HepG2 (cell line): ENCODE results near the gene MAN2C1. TPM values are rescaled to one million over a fixed set of nuclear protein-coding genes. Genes with fewer than 3 reads are reported as not detected.

Experiments used
- CBFB ChIP-seq: sonication (generic); formaldehyde crosslinking; IDR thresholded peaks from 2 replicates; pipeline ENCODE4 v1.4.0; 2020; ENCODE audit warnings: missing genetic modification reagents
- CREM ChIP-seq, 2 experiments: sonication (generic) in 1 of 2; formaldehyde crosslinking in 1 of 2; IDR thresholded peaks; 2 replicates each; pipeline versions ENCODE4 v1.4.0 to v1.6.1; 2016 to 2020; ENCODE audit warnings: antibody characterized with exemption in 1 of 2, mild to moderate bottlenecking in 1 of 2, missing genetic modification reagents in 1 of 2
- DNMT3B ChIP-seq: conservative IDR thresholded peaks from 2 replicates; pipeline ENCODE4 v1.6.1; 2016; ENCODE audit warnings: missing biosample characterization, control low read depth
- ETV6 ChIP-seq: sonication (generic); formaldehyde crosslinking; conservative IDR thresholded peaks from 2 replicates; pipeline ENCODE4 v1.4.0; 2020; ENCODE audit warnings: missing genetic modification reagents
- FOXO1 ChIP-seq: sonication (generic); formaldehyde crosslinking; IDR thresholded peaks from 2 replicates; pipeline ENCODE4 v1.4.0; 2020; ENCODE audit warnings: missing genetic modification reagents
- HNRNPH1 ChIP-seq: fragments of 200-400 bp; formaldehyde crosslinking; optimal IDR thresholded peaks from 2 replicates; pipeline ENCODE3; 2017; ENCODE audit warnings: mild to moderate bottlenecking, low read depth, low read length
- IRX3 ChIP-seq: sonication (generic); formaldehyde crosslinking; IDR thresholded peaks from 2 replicates; pipeline ENCODE4 v1.8.1; 2023; ENCODE audit warnings: mild to moderate bottlenecking, low read depth, missing genetic modification reagents, borderline replicate concordance
- KMT2B ChIP-seq: IDR thresholded peaks from 2 replicates; pipeline ENCODE4 v1.6.1; 2016; ENCODE audit warnings: missing genetic modification reagents, missing compliant biosample characterization
- MZF1 ChIP-seq: sonication (generic); formaldehyde crosslinking; IDR thresholded peaks from 2 replicates; pipeline ENCODE4 v1.8.1; 2023; ENCODE audit warnings: mild to moderate bottlenecking, missing genetic modification reagents, borderline replicate concordance
- NBN ChIP-seq: fragments of 450-650 bp; conservative IDR thresholded peaks from 2 replicates; pipeline ENCODE4 v1.6.1; 2017
- NFKB2 ChIP-seq: sonication (generic); formaldehyde crosslinking; IDR thresholded peaks from 2 replicates; pipeline ENCODE4 v1.4.0; 2020; ENCODE audit warnings: missing genetic modification reagents, borderline replicate concordance
- RBAK ChIP-seq: sonication (generic); formaldehyde crosslinking; IDR thresholded peaks from 2 replicates; pipeline ENCODE4 v1.5.1; 2020; ENCODE audit warnings: mild to moderate bottlenecking, missing genetic modification reagents
- TCF12 ChIP-seq, 2 experiments: fragments of 450-650 bp in 1 of 2; sonication (generic) in 1 of 2; formaldehyde crosslinking in 1 of 2; IDR thresholded peaks; 2 replicates each; pipeline versions ENCODE4 v1.6.1 to v1.8.0; 2017 to 2022; ENCODE audit warnings: antibody characterized with exemption in 1 of 2, mild to moderate bottlenecking in 1 of 2, missing genetic modification reagents in 1 of 2, moderate library complexity in 1 of 2
- TGIF2 ChIP-seq: IDR thresholded peaks from 2 replicates; pipeline ENCODE4 v1.6.1; 2016; ENCODE audit warnings: control low read depth, missing compliant biosample characterization
- ZNF430 ChIP-seq: sonication (generic); formaldehyde crosslinking; IDR thresholded peaks from 2 replicates; pipeline ENCODE4 v1.9.0; 2021; ENCODE audit warnings: mild to moderate bottlenecking, missing genetic modification reagents
- ZNF558 ChIP-seq: sonication (generic); formaldehyde crosslinking; IDR thresholded peaks from 2 replicates; pipeline ENCODE4 v1.9.0; 2022; ENCODE audit warnings: mild to moderate bottlenecking, missing genetic modification reagents, borderline replicate concordance
- ZNF562 ChIP-seq: sonication (generic); formaldehyde crosslinking; IDR thresholded peaks from 2 replicates; pipeline ENCODE4 v1.8.0; 2022; ENCODE audit warnings: missing genetic modification reagents, borderline replicate concordance
- ZNF777 ChIP-seq: sonication (generic); formaldehyde crosslinking; IDR thresholded peaks from 2 replicates; pipeline ENCODE4 v1.4.0; 2020; ENCODE audit warnings: missing genetic modification reagents
- ZSCAN9 ChIP-seq: IDR thresholded peaks from 2 replicates; pipeline ENCODE4 v1.6.1; 2016; ENCODE audit warnings: borderline replicate concordance
- polyA plus RNA-seq, 8 experiments: library from polyadenylated mRNA; depleted of rRNA in 3 of 8; stranded (reverse) in 7 of 8; unstranded in 1 of 8; fragments of >200 nt; fragmentation: Illumina TruSeq in 4 of 8; extraction: Trizol in 4 of 8; gene quantifications; 2 replicates each; pipeline versions ENCODE4 v1.2.1 to v1.2.3, GENCODE V29; 2011 to 2016; ENCODE audit warnings: low read depth in 4 of 8, missing spikeins in 1 of 8, mixed read lengths in 1 of 8; ENCODE audit not compliant: insufficient read depth in 1 of 8
- total RNA-seq, 5 experiments: library from RNA; depleted of rRNA; stranded (reverse); fragments of >200 nt; fragmentation: Illumina TruSeq; extraction: Trizol; gene quantifications; 2 replicates each; pipeline ENCODE4 v1.2.3, GENCODE V29; 2016; ENCODE audit warnings: low read depth in 1 of 5
- TF ChIP-seq, protein P1 (sequence below): sonication (generic); formaldehyde crosslinking; IDR thresholded peaks from 2 replicates; pipeline ENCODE4 v1.4.0; 2020; ENCODE audit warnings: missing genetic modification reagents, borderline replicate concordance
- TF ChIP-seq, protein P2 (sequence below): IDR thresholded peaks from 2 replicates; pipeline ENCODE4 v1.6.1; 2016; ENCODE audit warnings: mild to moderate bottlenecking, missing biosample characterization, missing genetic modification reagents
- TF ChIP-seq, protein P3 (sequence below): sonication (generic); formaldehyde crosslinking; IDR thresholded peaks from 2 replicates; pipeline ENCODE4 v1.5.1; 2020; ENCODE audit warnings: missing genetic modification reagents, mild to moderate bottlenecking, borderline replicate concordance
- TF ChIP-seq, protein P4 (sequence below): IDR thresholded peaks from 2 replicates; pipeline ENCODE4 v1.6.1; 2016

The MAN2C1 gene
- total and polyA plus RNA-seq, 2 of the 13 experiments (the other 11 are each of a cell fraction or from before 2014, with no cell fraction given), result 62.6 to 71.0 TPM

DNA sequence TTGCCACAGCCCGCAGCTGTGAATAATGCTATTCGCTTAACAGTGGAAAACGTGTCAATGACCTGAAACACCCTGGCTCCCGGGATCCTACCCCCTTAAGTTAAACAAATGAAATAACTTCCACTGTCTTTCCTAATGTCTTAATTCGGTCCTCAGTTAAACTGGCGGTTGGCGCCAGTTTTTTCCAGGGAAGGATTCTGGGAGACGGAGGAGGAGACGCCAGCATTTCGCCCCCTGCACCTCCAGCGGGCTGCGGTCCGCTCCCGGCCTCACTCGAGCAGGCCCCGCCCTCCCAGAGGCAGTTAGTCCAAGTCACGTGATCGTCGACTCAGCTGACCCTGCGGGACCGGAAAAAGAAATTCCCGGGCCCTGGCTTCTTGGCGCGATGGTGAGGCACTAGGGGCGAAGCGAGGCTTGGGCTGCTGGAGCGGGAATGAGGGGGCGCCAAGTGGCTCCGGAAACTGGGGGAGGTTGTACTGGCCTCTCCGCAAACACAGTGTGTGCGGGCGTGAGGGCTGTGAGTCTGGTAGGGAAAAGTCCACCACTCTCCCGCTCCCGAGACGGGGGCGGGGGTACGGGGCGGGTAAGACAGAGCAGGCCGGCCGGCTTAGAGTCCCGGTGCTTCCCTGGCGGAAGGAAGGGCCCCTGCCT is 32.6 kb downstream of the MAN2C1 start, which contains the start of gene COMMD4 (continued):
- TF ChIP-seq, protein P1, sequence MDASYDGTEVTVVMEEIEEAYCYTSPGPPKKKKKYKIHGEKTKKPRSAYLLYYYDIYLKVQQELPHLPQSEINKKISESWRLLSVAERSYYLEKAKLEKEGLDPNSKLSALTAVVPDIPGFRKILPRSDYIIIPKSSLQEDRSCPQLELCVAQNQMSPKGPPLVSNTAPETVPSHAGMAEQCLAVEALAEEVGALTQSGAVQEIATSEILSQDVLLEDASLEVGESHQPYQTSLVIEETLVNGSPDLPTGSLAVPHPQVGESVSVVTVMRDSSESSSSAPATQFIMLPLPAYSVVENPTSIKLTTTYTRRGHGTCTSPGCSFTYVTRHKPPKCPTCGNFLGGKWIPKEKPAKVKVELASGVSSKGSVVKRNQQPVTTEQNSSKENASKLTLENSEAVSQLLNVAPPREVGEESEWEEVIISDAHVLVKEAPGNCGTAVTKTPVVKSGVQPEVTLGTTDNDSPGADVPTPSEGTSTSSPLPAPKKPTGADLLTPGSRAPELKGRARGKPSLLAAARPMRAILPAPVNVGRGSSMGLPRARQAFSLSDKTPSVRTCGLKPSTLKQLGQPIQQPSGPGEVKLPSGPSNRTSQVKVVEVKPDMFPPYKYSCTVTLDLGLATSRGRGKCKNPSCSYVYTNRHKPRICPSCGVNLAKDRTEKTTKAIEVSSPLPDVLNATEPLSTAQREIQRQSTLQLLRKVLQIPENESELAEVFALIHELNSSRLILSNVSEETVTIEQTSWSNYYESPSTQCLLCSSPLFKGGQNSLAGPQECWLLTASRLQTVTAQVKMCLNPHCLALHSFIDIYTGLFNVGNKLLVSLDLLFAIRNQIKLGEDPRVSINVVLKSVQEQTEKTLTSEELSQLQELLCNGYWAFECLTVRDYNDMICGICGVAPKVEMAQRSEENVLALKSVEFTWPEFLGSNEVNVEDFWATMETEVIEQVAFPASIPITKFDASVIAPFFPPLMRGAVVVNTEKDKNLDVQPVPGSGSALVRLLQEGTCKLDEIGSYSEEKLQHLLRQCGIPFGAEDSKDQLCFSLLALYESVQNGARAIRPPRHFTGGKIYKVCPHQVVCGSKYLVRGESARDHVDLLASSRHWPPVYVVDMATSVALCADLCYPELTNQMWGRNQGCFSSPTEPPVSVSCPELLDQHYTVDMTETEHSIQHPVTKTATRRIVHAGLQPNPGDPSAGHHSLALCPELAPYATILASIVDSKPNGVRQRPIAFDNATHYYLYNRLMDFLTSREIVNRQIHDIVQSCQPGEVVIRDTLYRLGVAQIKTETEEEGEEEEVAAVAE (CRISPR knock-in tag), result peak; percentile 79; the same call in 1 of the 2 replicates
- TF ChIP-seq CBFB (CRISPR knock-in tag) (peak; percentile 87; the same call in 1 of the 2 replicates), NFKB2 (CRISPR knock-in tag) (peak; percentile 84; the same call in 1 of the 2 replicates), ZNF777 (CRISPR knock-in tag) (0 out of 2 replicates have a peak, but pooled peaks have one; percentile 41), ZNF558 (CRISPR knock-in tag) (peak; percentile 42; the same call in 1 of the 2 replicates), KMT2B (peak; percentile 92), HNRNPH1 (no peak), CREM (IDR thresholded peaks at IDR 0.05) (peak; percentile 63; the same call in 1 of the 2 replicates), CREM (CRISPR knock-in tag; IDR thresholded peaks at IDR 0.05) (no peak), ETV6 (CRISPR knock-in tag) (peak; percentile 69; the same call in 1 of the 2 replicates), DNMT3B (CRISPR knock-in tag) (no peak), ZSCAN9 (CRISPR knock-in tag) (peak; percentile 86), RBAK (CRISPR knock-in tag) (no peak), TGIF2 (CRISPR knock-in tag) (peak; percentile 90), ZNF562 (CRISPR knock-in tag) (no peak), MZF1 (no peak), ZNF430 (CRISPR knock-in tag) (0 out of 2 replicates have a peak, but pooled peaks have one; percentile 32), IRX3 (CRISPR knock-in tag) (no peak), TCF12 (IDR thresholded peaks at IDR 0.05) (no peak), TCF12 (CRISPR knock-in tag; IDR thresholded peaks at IDR 0.05) (no peak), NBN (no peak), FOXO1 (CRISPR knock-in tag) (0 out of 2 replicates have a peak, but pooled peaks have one; percentile 19)
- TF ChIP-seq, protein P2, sequence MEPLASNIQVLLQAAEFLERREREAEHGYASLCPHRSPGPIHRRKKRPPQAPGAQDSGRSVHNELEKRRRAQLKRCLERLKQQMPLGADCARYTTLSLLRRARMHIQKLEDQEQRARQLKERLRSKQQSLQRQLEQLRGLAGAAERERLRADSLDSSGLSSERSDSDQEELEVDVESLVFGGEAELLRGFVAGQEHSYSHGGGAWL (CRISPR knock-in tag), result peak; percentile 84; the same call in 1 of the 2 replicates
- TF ChIP-seq, protein P3, sequence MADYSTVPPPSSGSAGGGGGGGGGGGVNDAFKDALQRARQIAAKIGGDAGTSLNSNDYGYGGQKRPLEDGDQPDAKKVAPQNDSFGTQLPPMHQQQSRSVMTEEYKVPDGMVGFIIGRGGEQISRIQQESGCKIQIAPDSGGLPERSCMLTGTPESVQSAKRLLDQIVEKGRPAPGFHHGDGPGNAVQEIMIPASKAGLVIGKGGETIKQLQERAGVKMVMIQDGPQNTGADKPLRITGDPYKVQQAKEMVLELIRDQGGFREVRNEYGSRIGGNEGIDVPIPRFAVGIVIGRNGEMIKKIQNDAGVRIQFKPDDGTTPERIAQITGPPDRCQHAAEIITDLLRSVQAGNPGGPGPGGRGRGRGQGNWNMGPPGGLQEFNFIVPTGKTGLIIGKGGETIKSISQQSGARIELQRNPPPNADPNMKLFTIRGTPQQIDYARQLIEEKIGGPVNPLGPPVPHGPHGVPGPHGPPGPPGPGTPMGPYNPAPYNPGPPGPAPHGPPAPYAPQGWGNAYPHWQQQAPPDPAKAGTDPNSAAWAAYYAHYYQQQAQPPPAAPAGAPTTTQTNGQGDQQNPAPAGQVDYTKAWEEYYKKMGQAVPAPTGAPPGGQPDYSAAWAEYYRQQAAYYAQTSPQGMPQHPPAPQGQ, result no peak
- TF ChIP-seq, protein P4, sequence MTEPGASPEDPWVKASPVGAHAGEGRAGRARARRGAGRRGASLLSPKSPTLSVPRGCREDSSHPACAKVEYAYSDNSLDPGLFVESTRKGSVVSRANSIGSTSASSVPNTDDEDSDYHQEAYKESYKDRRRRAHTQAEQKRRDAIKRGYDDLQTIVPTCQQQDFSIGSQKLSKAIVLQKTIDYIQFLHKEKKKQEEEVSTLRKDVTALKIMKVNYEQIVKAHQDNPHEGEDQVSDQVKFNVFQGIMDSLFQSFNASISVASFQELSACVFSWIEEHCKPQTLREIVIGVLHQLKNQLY (CRISPR knock-in tag), result peak; percentile 78
